ENCODE measurements around the gene NCK2. TPM values are rescaled to one million over a fixed set of nuclear protein-coding genes. Genes with fewer than 3 reads are reported as not detected.

NCK2 gene
- total RNA-seq, 2 donors from 2014 or later = 39.0 to 144 TPM

DNA sequence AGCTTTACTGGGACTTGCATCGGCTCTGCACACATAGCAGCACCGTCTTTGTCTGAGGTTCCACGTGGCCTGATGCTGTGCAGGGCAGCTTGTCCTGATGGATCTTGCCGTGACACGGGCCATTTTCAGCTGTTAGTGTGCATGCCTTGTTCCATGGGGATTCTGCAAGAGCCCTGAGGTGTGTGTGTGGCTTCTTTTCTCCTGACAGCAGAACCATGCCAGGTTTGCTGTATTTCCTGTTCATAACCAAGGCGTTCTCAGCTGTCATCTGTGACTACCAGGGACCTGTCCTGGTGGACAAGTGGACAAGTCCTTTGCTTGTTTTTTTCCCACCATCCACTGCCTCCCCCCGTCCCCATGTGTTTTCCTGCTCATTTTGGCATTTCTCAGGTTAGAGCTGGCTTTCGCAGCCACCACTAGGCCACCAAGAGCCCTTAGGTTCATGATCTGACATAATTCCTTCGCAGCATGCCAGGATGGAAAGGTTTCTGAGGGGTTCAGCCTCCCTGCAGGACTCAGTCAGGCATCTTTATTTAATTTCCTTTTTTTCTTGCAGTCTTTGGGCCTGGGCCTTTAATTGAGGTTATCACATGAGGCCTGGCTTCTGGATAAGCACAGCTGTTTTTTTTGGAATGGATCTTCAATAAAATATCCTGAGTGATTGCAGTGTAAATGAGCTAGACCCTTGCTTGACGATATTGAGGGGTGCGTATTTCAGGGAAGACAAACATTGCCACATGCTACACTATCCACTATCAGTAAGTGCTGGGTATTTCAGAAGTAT lies 139.4 kb downstream of the NCK2 start:
- Histone ChIP-seq H3K36me3 (no peaks in the 10 kb centered on the region), H3K27ac (no peak overlapping the region), H3K27me3 (replicated peaks; ENCODE audit: insufficient read depth) (no peaks in the 10 kb centered on the region), H3K4me1 (replicated peaks) (peaks cover 3% of the 10 kb centered on the region), H3K4me3 (no peak overlapping the region), H3K9me3 (no peaks in the 10 kb centered on the region)
- no peak for DNase-seq (ENCODE audit: low spot score)
- TF ChIP-seq POLR2AphosphoS5 (IDR thresholded peaks at IDR 0.05) = no peak
- no peak for TF ChIP-seq POLR2A (IDR thresholded peaks at IDR 0.05)
- TF ChIP-seq, protein P1, sequence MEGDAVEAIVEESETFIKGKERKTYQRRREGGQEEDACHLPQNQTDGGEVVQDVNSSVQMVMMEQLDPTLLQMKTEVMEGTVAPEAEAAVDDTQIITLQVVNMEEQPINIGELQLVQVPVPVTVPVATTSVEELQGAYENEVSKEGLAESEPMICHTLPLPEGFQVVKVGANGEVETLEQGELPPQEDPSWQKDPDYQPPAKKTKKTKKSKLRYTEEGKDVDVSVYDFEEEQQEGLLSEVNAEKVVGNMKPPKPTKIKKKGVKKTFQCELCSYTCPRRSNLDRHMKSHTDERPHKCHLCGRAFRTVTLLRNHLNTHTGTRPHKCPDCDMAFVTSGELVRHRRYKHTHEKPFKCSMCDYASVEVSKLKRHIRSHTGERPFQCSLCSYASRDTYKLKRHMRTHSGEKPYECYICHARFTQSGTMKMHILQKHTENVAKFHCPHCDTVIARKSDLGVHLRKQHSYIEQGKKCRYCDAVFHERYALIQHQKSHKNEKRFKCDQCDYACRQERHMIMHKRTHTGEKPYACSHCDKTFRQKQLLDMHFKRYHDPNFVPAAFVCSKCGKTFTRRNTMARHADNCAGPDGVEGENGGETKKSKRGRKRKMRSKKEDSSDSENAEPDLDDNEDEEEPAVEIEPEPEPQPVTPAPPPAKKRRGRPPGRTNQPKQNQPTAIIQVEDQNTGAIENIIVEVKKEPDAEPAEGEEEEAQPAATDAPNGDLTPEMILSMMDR (IDR thresholded peaks at IDR 0.05) = no peak
- 86% methylated on average over 11 of the region's 11 CpGs for WGBS
- intact Hi-C loops (cut with DNase I) = no loop called here

DNA sequence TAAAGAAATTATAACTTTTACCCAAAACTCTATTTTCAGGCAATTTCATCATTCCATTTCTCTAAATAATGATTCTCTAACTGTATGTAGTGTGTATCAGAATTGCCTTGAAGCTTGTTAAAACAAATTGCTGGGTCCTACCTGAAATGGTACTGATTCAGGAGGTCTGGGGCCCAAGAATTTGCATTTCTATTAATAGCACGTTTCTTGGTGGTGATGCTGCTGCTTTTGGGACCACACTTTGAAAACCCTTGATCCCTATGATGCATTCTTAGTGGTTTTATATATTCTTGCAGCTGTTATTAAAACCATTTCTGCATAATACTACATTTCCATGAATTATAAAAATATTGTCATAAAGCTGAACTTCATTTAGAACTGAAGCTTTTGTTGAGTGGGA lies 140.7 kb downstream of the NCK2 start:
- Histone ChIP-seq H3K36me3 (no peaks in the 10 kb centered on the region), H3K4me3 (no peak overlapping the region), H3K4me1 (replicated peaks) (peaks cover 3% of the 10 kb centered on the region), H3K27ac (no peak overlapping the region), H3K9me3 (no peaks in the 10 kb centered on the region), H3K27me3 (replicated peaks; ENCODE audit: insufficient read depth) (no peaks in the 10 kb centered on the region)
- TF ChIP-seq POLR2AphosphoS5 (IDR thresholded peaks at IDR 0.05) = no peak
- TF ChIP-seq, protein P1 (IDR thresholded peaks at IDR 0.05) = no peak
- no peak for TF ChIP-seq POLR2A (IDR thresholded peaks at IDR 0.05)
- intact Hi-C loops (cut with DNase I) = no loop called here
- DNase-seq (ENCODE audit: low spot score) = no peak
- WGBS = 54% methylated on average over 1 of the region's 1 CpG

DNA sequence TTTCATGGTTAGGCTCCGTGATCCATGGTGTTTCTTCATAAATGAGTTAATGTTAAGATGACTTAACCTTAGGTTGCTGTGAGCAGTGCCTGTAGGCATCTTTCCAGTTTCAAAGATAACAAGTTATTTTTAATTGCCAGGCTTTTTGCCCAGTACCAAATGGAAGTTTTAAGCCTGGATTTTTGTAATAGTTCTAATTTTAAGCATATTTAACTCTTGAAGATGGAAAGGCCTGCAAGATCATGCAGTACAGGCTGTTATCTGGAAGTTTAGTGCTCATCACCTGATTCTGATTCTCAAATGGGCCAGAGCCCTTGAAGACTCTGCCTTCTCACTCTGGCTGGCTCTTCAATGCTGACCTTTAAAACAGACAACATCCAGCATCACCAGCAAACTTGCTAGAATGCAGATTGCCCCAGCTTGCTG lies 141.3 kb downstream of the NCK2 start:
- no peak overlapping the region for H3K4me3 ChIP-seq
- no peaks in the 10 kb centered on the region for H3K27me3 ChIP-seq (replicated peaks; ENCODE audit: insufficient read depth)
- WGBS = 36% methylated on average over 1 of the region's 1 CpG
- intact Hi-C loops (cut with DNase I) = no loop called here
- H3K9me3 ChIP-seq = no peaks in the 10 kb centered on the region
- H3K4me1 ChIP-seq (replicated peaks) = peaks cover 3% of the 10 kb centered on the region
- TF ChIP-seq POLR2A (IDR thresholded peaks at IDR 0.05) (no peak), POLR2AphosphoS5 (IDR thresholded peaks at IDR 0.05) (no peak)
- TF ChIP-seq, protein P1 (IDR thresholded peaks at IDR 0.05) = no peak
- DNase-seq (ENCODE audit: low spot score) = no peak
- H3K36me3 ChIP-seq = no peaks in the 10 kb centered on the region
- H3K27ac ChIP-seq = no peak overlapping the region

DNA sequence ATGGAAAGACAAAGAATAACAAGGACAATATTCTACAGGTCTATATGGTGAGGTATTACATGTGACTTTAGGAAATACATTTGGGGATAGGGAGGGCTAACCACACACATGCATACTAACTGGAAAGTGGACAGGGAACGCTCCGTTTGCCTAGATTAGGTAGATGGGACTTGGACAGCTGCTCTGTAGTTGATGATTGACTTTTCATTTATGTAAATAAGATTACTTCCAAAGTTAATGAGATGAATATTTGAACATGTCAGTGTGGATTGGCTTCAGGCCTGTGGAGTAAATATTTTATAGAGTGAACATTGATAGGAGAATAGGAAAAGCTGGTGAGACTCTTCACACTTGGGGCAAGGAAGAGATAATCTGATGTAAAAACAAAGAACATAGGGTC lies 142.0 kb downstream of the NCK2 start:
- Histone ChIP-seq H3K4me3 (no peak overlapping the region), H3K9me3 (no peaks in the 10 kb centered on the region), H3K4me1 (replicated peaks) (peaks cover 3% of the 10 kb centered on the region), H3K36me3 (no peaks in the 10 kb centered on the region), H3K27me3 (replicated peaks; ENCODE audit: insufficient read depth) (no peaks in the 10 kb centered on the region), H3K27ac (no peak overlapping the region)
- intact Hi-C loops (cut with DNase I) = no loop called here
- WGBS = 39% methylated on average over 2 of the region's 2 CpGs
- DNase-seq (ENCODE audit: low spot score) = no peak
- TF ChIP-seq, protein P1 (IDR thresholded peaks at IDR 0.05) = no peak
- TF ChIP-seq POLR2AphosphoS5 (IDR thresholded peaks at IDR 0.05) (no peak), POLR2A (IDR thresholded peaks at IDR 0.05) (no peak)

DNA sequence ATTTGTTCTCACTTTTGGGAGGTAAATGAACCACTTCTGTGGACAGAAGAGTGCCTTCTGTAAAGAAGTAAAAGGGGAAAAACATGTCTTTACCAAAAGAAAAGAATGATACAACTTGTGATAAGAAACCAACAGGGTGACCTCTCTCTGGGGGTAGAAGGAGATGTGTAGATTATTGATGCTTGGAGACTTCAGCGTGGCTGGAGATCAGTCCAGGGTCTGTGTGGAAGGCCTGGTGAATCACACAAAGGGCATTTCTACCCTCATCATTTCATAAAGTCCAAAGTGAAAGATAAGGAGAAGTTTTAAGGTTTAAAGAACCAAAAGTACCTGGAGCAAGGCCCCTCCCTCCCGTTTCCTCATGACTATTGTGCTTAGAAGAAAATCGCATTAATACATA lies 142.5 kb downstream of the NCK2 start:
- no peaks in the 10 kb centered on the region for H3K27me3 ChIP-seq (replicated peaks; ENCODE audit: insufficient read depth)
- no peak for TF ChIP-seq POLR2AphosphoS5 (IDR thresholded peaks at IDR 0.05)
- TF ChIP-seq POLR2A (IDR thresholded peaks at IDR 0.05) = no peak
- TF ChIP-seq, protein P1 (IDR thresholded peaks at IDR 0.05) = no peak
- H3K27ac ChIP-seq = no peak overlapping the region
- no peaks in the 10 kb centered on the region for H3K36me3 ChIP-seq
- H3K4me3 ChIP-seq = no peak overlapping the region
- intact Hi-C loops (cut with DNase I) = no loop called here
- no peaks in the 10 kb centered on the region for H3K9me3 ChIP-seq
- WGBS = 85% methylated on average over 3 of the region's 3 CpGs
- peaks cover 3% of the 10 kb centered on the region for H3K4me1 ChIP-seq (replicated peaks)
- DNase-seq (ENCODE audit: low spot score) = no peak

Data from prostate gland (tissue), 2 donors.